Testis (tissue), 2 donors: ENCODE data around the gene UBE2E2.

ENCODE experiments used
- POLR2A ChIP-seq: fragments of 450-650 bp; IDR thresholded peaks from one replicate; pipeline ENCODE4 v1.6.1; 2017; ENCODE audit warnings: antibody characterized with exemption, mild to moderate bottlenecking, moderate library complexity
- TF ChIP-seq, protein P1 (sequence below), 3 experiments: fragments of 450-650 bp in 2 of 3; fragments of 200-600 bp in 1 of 3; sonication (generic) in 1 of 3; IDR thresholded peaks; one replicate each; pipeline ENCODE4 v1.5.1; 2016 to 2019; ENCODE audit warnings: antibody characterized with exemption in 3 of 3, mild to moderate bottlenecking in 2 of 3, moderate library complexity in 1 of 3

GRCh38 chr3:23199649-23200048 lies 3.5 kb upstream of the UBE2E2 start:
- no peak for TF ChIP-seq POLR2A
- TF ChIP-seq, protein P1, sequence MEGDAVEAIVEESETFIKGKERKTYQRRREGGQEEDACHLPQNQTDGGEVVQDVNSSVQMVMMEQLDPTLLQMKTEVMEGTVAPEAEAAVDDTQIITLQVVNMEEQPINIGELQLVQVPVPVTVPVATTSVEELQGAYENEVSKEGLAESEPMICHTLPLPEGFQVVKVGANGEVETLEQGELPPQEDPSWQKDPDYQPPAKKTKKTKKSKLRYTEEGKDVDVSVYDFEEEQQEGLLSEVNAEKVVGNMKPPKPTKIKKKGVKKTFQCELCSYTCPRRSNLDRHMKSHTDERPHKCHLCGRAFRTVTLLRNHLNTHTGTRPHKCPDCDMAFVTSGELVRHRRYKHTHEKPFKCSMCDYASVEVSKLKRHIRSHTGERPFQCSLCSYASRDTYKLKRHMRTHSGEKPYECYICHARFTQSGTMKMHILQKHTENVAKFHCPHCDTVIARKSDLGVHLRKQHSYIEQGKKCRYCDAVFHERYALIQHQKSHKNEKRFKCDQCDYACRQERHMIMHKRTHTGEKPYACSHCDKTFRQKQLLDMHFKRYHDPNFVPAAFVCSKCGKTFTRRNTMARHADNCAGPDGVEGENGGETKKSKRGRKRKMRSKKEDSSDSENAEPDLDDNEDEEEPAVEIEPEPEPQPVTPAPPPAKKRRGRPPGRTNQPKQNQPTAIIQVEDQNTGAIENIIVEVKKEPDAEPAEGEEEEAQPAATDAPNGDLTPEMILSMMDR (IDR thresholded peaks at IDR 0.05), result no peak
